Hematopoietic multipotent progenitor cell treated with erythropoietin and hydrocortisone succinate and interleukin-3 and kit ligand, for 8 days (in vitro differentiated cells): Measurements from ENCODE around the gene PIK3R5.
"Not testable (repeated sequence)": the region's sequence is repeated elsewhere in the genome, so short reads cannot be mapped to it uniquely, and the experiment has no call there.

Source experiments
- DNase-seq: peaks from one replicate; pipeline ENCODE4 v3.0.0-alpha.2; 2015

The PIK3R5 gene

DNA sequence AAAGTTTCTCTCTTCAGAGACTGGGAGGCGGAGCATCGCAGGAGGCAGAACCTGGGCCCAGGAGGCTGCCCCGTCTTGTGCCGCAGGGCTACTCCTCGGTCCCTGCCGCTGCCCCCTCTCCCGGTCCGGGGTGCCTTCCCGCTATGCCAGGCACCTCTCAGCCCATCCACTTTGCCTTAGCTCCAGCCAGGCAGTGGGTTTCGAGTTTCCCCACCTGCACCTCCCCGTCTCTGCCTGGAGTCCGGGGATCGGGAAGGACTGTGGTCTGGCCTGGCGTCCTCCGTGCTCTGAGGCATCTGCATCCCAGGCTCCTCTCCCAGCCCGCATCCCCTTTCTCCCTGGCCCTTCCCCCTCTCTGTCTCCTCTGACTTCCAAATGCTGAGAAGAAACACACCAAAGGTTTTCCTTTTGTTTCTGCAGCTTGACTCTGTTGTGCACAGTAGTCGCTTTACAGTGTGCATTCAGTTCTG lies 71.3 kb downstream of the PIK3R5 start:
- no peak for DNase-seq

DNA sequence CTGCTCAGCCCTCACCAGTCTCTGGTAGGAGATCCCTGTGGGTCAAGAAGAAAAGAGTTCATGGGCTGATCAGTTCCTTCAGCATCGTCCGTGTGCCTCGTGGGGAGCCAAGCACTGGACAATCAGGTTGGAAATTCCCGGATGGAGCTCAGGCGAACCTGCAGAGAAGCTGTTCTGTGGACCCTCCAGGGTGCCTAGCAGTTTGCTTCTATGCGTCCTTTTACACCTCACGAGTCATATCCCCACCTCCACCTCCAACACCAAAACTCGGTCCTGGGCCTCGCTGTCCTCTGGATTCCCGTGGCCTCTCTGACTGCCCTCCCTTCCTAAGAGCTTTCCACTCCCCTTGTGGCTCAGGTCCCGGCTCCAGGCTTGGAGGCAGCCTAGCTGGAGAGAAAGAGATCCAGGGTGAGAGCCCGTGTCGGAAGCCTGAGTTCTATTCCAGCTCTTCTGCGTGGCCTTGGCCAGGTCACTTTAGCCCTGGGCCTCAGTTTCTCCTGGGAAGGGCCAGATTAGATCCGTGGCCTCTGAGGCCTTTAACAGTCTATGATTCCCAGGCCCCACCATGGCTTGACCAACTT lies 71.8 kb downstream of the PIK3R5 start:
- DNase-seq: no peak

DNA sequence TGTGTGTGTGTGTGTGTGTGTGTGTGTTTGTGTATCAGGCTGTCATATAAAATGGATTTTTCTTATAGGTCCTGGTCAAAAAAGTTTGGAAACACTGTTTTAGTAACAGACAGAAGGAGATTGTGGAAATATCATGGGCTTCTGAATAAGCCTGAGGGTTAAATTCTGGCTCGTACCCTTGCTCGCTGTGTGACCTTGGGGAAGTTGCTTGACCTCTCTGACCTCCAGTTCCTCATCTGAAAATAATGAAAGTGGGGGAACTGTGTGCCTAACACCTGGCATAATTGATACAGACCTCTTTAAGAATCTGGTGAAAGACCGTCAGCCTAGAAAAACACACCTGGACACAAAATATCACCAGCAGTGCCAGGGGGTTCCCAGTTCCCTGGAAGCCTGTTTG lies 72.4 kb downstream of the PIK3R5 start:
- no peak for DNase-seq

DNA sequence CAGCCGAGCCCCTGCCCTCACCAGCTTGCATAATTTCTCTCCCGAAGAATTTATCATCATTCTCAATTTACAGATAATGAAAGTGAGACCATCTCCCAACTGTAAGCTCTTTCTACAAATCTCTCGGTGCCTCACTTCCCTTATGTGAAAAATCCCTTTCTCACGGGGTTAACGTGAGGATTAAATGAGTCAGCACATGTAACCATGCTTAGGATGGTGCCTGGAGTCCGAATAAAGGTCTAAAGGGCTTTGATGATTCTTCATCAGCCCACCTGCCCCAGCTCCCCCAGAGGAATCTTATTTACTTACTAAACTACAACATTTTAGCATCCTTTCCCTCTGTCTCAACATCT lies 73.2 kb downstream of the PIK3R5 start:
- no peak for DNase-seq

DNA sequence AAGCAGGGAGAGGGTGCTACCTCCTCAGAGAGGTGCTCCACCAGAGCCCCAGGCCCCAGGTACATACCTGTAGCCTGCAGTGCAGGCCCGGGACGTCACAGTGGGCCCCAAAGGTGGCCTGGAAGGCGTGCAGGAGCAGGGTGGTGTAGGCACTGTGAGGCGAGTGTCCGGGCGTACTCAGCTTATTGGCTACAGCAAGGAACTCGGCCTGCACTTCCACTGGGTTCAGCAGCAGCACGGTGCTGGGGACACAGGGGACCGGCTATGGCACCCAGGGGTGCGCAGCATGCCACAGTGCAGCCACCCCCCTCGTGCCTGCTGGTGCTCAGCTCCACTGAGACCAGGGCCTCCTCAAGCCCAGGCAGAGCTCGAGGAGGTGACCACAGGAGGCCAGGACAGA lies 74.8 kb downstream of the PIK3R5 start:
- DNase-seq: no peak

DNA sequence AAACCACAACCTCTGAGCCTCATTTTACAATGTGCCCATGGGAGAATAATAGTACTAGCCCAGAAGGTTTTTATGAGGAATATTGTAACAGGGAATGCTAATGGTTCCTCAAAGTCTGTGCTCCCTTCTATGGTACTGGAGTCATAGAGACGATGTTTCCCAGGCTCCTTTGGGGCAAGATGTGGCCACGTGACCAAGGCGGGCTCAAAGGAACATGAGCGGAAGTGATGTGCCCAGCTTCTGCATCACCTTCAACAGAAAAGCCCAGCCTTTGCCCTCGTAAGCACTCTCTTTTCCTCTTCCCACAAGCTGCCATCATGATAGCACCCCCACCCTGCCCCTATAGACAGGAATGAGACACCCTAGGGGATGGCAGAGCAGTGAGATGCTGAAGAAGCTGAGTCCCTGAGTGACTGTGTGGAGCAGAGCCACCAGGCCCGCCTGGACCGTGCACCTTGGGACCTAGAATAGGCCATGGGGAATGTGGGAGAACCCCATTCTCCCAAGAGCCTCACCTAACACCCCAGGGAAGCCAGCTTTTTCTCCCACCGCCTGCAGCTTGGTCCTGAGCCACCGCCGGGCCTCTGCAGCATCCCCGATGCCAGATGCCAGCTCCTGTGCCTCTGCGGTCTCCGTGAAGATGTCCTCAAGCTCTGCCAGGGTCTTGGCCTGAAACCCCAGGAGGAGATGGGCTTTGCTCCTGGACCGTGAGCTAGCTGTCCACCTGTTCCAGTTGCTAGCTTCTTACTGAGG lies 75.9 kb downstream of the PIK3R5 start:
- DNase-seq: no peak

DNA sequence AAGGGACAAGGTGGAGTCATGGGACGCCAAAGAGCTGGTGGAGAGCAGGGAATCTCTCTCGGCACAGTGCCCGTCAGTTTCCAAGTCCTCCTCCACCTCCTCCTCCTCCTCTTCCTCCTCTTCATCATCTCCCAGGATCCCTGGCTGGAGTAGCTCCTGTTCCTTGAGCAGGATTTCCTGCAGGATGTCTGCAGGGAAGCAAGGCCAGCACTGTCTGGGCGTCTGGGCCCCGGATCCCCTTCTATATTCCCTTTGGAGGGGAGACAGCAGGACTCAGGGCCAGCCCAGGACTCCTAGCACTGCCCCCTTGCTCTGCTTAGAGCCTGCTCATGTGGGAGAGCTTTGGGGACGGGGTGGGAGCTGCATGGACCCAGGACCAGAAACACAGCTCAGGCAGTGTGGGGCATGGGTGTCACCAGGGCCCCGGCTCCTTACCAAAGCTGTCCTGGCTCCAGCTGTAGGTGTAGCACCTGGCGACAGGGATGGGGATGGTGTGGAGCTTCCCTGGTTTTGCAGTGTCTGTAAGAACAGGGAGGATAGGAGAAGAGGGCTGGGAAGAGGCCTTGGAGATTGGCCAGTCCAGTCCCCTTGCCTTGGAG lies 76.7 kb downstream of the PIK3R5 start:
- DNase-seq: no peak

DNA sequence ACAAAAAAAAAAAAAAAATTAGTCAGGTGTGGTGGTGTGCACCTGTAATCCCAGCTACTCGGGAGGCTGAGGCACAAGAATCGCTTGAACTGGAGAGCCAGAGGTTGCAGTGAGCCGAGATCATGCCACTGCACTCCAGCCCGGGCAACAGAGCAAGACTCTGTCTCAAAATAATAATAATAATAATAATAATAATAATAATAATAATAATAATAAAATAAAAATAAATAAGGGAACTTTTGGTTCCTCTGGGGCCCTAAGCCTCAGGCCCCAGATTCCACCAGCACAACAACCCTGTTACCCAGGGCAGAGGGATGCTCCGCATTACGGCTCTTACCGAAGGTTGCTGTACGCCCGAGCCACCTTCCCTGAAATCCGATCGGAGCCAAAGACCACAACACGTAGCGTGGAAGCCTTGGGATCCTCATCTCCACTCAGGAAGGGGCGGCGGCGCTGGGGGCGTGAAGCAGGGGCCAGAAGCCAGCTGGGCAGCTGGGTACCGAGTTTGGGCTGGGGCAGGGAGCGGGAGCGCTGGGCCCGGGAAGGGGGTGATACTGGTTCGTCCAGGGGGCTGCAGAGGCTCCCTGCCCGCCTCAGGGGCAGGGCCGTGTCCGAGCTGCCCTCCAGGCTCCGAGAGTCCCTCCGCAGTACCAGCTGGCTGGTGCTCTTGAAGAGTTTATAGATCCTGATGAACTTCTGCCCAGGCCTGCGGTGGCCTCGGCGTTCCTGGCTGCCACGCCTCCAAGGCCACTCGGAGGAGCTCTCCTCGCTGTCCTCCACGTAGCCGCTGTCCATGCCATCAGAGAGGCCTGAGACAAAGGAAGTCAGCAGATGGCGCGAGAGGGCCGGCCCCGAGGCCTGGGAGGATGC lies 77.4 kb downstream of the PIK3R5 start:
- no peak for DNase-seq

DNA sequence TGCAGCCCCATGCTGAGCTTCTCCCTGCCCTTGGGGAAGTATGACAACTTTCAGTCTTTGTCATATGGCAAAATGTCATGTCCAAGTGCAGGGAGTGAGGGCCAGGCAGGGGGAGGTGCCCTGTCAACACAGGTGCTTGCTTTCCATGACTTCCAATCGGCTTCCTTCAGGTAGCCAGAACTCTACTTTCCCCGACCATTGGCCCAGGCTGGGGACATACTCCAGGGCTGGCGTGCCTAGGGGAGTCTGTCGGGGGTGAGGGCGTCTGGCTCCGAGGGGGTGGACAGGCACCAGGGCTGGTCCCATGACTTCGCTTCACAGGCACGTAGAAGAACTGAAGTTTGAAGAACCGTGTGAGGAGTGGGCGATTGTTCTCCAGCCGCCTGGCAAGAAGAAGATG lies 78.2 kb downstream of the PIK3R5 start:
- DNase-seq: no peak

DNA sequence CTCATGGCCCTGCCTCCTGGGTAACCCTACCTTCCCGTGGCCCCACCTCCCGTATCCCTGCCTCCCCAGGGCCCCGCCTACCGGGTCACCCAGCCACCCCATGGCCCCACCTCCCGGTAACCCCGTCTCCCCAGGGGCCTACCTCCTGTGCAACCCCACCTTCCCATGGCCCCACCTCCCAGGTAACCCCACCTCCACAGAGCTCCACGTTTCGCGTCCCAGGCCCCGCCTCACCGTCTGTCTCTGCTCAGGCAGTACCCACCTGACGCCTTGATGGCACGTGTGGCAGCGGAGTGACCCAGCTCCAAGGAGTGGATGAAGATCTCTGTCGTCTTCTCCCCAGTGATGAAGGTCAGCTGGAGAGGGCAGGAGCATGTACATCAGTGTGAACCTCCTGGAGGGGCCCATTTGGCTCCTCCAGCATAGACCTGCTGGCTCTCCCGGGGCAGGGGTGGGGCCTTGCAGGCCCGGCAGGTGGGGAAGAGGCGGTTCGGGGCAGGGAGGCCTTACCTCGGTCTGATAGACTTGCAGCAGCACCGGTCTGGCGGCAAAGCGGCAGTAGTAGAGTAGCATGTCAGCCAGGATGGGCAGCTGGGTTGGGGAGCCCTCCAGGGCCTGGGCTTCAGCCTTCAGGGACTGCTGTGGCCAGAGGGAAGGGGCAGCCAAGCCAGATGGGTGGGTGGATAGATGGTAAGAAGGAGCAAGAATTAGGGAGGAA lies 79.4 kb downstream of the PIK3R5 start:
- no peak for DNase-seq

DNA sequence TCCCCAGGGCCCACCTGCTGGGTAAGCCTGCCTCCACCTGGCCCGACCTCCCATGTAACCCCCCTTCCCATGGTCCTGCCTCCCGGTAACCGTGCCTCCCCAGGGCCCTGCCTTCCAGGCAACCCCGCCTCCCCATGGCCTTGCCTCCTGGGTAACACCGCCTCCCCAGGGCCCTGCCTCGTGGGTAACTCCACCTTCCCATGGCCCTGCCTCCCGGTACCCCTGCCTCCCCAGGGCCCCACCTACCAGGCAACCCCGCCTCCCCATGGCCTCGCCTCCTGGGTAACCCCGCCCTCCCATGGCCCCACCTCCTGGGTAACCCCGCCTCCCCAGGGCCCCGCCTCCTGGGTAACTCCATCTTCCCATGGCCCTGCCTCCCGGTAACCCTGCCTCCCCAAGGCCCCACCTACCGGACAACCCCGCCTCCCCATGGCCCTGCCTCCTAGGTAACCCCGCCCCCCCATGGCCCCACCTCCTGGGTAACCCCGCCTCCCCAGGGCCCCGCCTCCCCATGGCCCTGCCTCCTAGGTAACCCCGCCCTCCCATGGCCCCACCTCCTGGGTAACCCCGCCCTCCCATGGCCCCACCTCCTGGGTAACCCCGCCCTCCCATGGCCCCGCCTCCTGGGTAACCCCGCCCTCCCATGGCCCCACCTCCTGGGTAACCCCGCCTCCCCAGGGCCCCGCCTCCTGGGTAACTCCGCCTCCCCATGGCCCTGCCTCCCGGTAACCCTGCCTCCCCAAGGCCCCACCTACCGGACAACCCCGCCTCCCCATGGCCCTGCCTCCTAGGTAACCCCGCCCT lies 80.1 kb downstream of the PIK3R5 start:
- not testable (repeated sequence) for DNase-seq

DNA sequence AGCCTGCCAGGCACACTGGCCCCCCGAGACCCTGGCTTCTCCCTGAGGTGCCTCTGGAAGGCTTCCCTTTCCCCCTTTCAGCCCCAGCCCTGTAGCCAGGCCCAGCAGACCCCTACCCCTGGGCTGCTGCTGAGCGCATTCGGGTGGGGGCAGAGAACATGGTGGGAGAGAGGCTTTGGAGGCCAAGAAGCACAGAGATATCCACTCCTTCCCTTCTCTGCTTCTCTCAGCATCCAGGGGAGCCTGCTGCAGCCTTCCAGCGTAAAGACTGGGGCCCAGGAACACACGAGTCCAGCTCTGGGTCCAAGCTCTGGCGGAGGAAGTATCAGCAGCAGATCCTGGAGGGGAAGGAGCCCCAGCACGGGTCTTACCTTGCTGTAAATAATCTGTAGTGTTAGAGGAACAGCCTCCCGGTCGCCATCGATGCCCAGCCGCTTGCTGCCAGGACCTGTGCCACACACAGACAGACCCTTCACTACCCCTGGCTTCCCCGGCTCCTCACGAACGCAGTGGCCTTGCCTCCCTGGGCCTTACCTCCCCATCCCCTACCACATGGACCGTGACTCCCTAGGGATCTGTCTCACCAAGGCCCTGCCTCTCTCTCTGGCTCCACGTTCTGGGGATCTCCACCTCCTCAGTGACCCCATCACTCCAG lies 81.0 kb downstream of the PIK3R5 start:
- no peak for DNase-seq

DNA sequence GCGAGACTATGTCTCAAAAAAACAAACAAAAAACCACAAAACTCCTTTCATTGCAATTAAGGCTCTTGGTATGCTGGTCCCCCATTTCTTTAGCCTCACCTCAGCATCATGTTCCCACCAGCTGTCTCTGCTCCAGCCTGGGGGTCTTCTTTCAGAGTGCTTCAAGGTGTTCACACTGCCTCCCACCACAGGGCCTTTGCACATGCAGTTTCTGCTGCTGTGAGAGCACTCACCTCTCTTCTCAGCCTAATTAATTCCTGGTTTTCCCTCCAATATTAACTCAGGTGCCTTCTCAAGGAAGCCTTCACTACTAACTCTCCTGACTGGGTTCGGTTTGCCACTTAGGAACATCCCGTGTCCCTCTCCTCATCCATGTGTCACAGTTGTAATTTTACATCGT lies 82.2 kb downstream of the PIK3R5 start:
- DNase-seq: no peak

DNA sequence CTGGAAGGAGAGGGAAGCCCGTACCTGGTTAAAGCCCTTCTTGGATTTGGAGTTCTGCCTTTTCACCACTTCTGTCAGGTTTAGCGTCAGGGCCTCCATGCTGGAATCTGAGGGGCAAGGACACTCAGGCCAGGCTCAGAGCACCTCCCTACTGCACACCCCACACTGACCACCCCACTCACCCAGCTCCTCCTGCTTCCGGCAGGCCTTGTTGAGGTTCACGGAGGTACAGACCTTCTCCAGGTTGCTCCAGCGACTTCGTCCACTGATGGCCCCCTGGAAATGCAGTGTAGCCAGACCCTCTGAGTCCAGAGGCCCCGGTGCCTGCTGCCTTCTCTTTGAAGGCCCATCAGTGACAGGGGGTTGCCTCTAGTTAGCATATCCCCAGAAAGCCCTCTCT lies 83.9 kb downstream of the PIK3R5 start:
- DNase-seq: no peak

DNA sequence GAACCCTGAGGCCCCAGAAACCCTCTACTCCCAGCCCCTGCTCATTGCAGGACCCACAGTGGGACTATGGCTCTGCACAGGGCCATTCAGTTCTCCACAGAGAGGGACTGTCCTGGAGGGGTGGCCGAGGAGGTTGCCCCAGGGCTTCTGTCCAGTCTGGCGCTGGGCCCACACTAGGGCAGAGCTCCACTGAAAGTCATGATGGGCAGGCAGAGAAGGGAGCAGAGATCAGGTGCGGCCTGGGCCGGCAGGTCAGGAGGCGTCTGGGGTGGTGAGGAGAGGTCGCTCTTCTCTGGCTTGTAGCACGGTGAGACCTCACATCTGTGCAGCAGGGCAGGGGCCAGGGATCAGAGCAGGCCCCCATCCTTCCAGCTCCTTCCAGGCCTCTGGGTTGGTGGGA lies 85.0 kb downstream of the PIK3R5 start:
- no peak for DNase-seq

DNA sequence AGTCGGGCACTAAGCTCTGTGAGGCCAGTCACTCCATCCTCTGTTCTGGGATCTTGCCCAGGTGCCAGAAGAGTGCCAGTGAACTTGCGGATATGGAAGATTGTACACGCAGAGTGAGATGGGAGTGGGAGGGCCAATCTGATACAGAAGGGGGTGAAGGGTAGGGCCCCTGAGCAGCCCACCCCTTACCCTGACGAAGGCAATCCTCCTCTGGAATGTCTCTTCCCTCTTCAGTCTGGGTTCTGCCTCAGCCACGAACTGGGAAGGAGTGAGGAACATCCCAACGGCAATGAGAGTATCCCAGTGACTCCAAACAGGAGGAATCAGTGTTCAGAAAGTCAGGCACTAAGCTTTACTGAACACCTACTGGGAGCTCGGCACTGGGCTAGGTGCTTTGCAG lies 86.1 kb downstream of the PIK3R5 start:
- DNase-seq: no peak

DNA sequence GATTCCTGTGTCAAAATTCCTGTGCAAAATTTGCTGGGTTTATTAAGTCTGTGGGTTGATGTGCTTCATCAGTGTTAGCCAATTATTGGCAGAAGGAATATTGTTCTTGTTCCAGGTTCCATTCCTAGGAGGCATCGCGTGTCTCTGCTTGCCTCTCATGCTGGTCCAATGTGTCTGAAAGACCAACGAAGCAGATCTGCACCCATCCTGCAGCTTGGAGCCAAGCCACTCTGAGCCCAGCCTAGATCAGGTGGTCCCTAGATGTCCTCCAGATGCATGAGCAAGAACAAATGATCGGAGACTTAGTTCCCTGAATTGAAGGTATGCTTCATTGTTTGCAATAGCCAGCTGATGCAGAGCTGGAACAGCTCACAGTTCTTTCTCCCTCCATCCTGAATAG lies 87.5 kb downstream of the PIK3R5 start:
- no peak for DNase-seq

DNA sequence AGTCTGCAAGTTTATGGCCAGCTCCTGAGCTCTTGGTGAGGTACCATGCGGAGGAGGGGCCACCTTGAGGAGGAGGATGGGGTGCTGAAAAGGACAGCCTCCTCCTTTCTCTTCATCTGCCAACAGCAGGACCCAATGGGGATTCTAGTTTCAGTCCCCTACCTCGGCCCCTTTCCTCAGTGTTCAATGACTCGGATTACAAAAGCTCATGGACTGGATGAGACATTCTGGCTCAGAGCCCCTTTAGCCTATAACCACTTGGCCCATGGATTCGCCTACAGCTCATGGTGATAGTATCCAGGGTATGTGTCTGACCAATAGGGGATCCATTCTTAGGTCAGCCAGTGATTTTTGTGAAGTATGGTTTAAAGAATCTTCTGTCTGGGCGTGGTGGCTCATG lies 89.5 kb downstream of the PIK3R5 start:
- no peak for DNase-seq

DNA sequence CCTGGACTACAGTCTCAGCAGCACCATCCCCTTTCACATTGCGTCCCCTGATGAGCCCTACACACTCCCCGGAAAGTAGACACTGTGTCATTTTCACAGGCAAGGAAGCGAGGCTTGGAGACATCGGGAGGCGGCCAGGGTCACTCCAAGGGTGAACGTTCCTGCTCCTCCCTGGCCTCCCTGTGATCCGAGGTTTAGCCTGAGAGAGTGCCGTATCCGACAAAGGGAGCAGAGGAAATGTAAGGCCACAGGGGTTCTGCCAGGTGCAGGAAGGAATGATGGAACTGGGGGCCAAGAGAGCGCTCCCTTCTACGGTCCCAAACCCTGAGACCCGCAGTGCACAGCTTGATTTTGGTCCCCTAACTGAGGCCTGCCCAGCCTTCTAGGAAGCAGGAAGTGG lies 90.1 kb downstream of the PIK3R5 start:
- no peak for DNase-seq

DNA sequence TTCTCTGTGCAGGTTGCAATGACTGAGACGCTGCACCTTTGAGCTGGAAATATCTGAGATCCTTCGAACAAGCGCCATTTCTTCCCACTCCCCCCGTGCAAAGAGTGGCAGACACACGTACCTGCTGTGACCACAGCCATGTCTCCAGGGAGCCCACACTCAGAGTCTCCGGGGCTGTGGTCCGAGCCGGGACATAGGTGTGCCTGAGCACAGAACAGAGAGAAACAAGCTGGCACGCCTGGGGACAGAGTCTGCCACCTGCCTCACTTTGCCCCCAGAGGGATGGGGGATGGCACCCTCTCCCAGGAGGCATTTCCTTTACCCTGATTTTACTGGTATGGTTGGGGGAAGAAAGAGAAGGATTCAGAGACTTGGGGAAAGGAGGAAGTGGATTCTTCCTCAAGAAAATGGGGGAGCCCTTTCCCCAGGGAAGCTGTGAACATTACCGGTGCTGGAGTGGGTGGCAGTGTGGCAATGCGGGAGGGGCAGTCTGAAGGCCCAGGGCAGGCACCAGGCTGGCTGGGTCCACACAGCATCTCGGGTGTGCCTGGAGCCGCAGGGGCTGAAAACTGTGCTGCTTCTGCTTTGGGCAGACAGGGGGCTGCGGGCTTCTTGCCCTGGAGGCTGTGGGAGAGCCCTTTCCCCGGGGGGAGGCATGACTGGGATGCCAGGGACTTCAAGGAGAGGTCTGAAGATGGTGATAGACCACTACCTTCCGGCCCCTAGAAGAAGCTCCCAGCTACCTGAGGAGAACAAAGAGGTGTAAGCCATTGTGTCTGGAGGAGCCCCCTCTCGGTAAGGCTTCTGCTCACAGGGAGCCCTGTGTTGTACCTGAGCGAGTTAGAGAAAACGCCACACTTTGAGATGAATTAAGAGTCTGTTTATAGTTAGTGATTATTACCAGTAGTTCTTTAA lies 91.4 kb downstream of the PIK3R5 start:
- DNase-seq: no peak
